ENCODE data around the gene TMEM273.
"Not testable (repeated sequence)": the region's sequence is repeated elsewhere in the genome, so short reads cannot be mapped to it uniquely, and the experiment has no call there.

DNA sequence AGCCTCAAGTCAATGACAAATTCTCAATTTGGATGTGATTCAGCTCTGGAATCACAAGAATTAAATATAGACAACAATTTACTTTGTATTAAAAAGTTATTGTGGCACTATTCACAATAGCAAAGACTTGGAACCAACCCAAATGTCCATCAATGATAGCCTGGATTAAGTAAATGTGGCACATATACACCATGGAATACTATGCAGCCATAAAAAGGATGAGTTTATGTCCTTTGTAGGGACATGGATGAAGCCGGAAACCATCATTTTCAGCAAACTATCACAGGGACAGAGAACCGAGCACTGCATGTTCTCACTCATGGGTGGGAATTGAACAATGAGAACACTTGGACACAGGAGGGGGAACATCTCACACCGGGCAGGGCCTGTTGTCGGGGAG is 7.7 kb upstream of the TMEM273 start:
- not testable (repeated sequence) for TF ChIP-seq EZH2 (IDR thresholded peaks at IDR 0.05); SP1 (IDR thresholded peaks at IDR 0.05; ENCODE audit: low read depth); YY1 (IDR thresholded peaks at IDR 0.05; ENCODE audit: extremely low read depth, insufficient replicate concordance, low read depth, low read length); SIN3A (IDR thresholded peaks at IDR 0.05; ENCODE audit: low read depth); EGR1 (IDR thresholded peaks at IDR 0.05; ENCODE audit: low read depth); POLR2A (IDR thresholded peaks at IDR 0.05; ENCODE audit: borderline replicate concordance, extremely low read depth, insufficient read depth, insufficient read length)
- TF ChIP-seq, protein P1, sequence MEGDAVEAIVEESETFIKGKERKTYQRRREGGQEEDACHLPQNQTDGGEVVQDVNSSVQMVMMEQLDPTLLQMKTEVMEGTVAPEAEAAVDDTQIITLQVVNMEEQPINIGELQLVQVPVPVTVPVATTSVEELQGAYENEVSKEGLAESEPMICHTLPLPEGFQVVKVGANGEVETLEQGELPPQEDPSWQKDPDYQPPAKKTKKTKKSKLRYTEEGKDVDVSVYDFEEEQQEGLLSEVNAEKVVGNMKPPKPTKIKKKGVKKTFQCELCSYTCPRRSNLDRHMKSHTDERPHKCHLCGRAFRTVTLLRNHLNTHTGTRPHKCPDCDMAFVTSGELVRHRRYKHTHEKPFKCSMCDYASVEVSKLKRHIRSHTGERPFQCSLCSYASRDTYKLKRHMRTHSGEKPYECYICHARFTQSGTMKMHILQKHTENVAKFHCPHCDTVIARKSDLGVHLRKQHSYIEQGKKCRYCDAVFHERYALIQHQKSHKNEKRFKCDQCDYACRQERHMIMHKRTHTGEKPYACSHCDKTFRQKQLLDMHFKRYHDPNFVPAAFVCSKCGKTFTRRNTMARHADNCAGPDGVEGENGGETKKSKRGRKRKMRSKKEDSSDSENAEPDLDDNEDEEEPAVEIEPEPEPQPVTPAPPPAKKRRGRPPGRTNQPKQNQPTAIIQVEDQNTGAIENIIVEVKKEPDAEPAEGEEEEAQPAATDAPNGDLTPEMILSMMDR (IDR thresholded peaks at IDR 0.05 in 2 of 3, conservative IDR thresholded peaks at IDR 0.05 in 1 of 3; ENCODE audit: borderline replicate concordance in 1 of 3, insufficient read depth in 1 of 3, low read depth in 2 of 3, low read length in 2 of 3): not testable (repeated sequence)
- TF ChIP-seq, protein P2, sequence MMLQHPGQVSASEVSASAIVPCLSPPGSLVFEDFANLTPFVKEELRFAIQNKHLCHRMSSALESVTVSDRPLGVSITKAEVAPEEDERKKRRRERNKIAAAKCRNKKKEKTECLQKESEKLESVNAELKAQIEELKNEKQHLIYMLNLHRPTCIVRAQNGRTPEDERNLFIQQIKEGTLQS (IDR thresholded peaks at IDR 0.05): not testable (repeated sequence)
